Tibial artery (tissue), 4 donors: ENCODE measurements around the gene KCNMA1.

Source experiments
- DNase-seq, 2 donors: peaks; one replicate each; pipeline ENCODE4 v3.0.0-alpha.2; 2019
- H3K27ac ChIP-seq, 2 donors: fragments of 200-600 bp; sonication (generic) in 1 of 2; 1 replicate in 1 of 2; 2 replicates in 1 of 2; pipeline ENCODE4 v1.5.1; 2018 to 2019; ENCODE audit warnings: mild to moderate bottlenecking in 1 of 2
- H3K27me3 ChIP-seq, 2 donors: fragments of 200-600 bp; sonication (generic) in 1 of 2; one replicate each; pipeline versions ENCODE4 v1.5.1 to v1.6.0; 2016 to 2019
- H3K36me3 ChIP-seq, 3 donors: fragments of 200-600 bp; sonication (generic) in 2 of 3; one replicate each; pipeline ENCODE4 v1.5.1; 2016 to 2019; ENCODE audit warnings: mild to moderate bottlenecking in 2 of 3
- H3K4me1 ChIP-seq, 4 donors: fragments of 200-600 bp; sonication (generic) in 2 of 4; 1 replicate in 3 of 4; 2 replicates in 1 of 4; pipeline ENCODE4 v1.5.1; 2016 to 2019
- H3K4me3 ChIP-seq, 2 donors: fragments of 200-600 bp; sonication (generic) in 1 of 2; 1 replicate in 1 of 2; 2 replicates in 1 of 2; pipeline ENCODE4 v1.5.1; 2018 to 2019; ENCODE audit warnings: mild to moderate bottlenecking in 2 of 2
- H3K9me3 ChIP-seq, 3 donors: fragments of 200-600 bp; sonication (generic) in 1 of 3; one replicate each; pipeline ENCODE4 v1.5.1; 2016 to 2019
- CTCF ChIP-seq, 2 experiments: fragments of 200-600 bp in 1 of 2; fragments of 450-650 bp in 1 of 2; IDR thresholded peaks; one replicate each; pipeline ENCODE4 v1.5.1; 2017 to 2019; ENCODE audit warnings: antibody characterized with exemption in 2 of 2, mild to moderate bottlenecking in 1 of 2, moderate library complexity in 1 of 2
- intact Hi-C: fragments of 100-400 bp; cut with DNase I; formaldehyde crosslinking; loops from one replicate; pipeline ENCODE4 v1.15.0; 2023; ENCODE audit warnings: low total_unique reads

KCNMA1 gene

DNA sequence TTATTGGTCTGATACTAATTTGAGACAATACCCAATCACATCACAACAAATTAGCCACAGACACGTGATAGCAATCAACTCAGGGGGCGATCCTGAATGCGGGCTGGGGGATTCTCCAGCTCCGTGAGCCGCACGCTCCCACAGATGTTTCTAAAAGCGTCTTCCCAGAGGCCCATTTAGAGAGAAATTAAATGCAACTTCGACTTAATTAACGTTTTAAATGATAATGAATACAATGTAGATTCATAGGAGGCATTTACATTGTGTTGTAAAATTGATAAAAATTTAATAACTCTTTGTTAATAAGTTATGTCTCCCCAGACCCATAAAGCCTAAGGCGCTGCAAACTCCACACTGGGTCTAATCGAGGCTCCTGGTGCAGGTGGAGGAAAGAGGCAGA, 642.6 kb downstream of the KCNMA1 start:
- Histone ChIP-seq H3K9me3 (no peaks in the 10 kb centered on the region), H3K4me1 (peaks cover 0 to 25% (median 13%) of the 10 kb centered on the region in 4 donors), H3K4me3 (no peak overlapping the region), H3K27me3 (no peaks in the 10 kb centered on the region), H3K36me3 (no peaks in the 10 kb centered on the region), H3K27ac (no peak overlapping the region)
- no peak for TF ChIP-seq CTCF (IDR thresholded peaks at IDR 0.05)
- intact Hi-C loops, result no loop called here
- no peak for DNase-seq

- H3K4me3 ChIP-seq, result no peak overlapping the region
- H3K9me3 ChIP-seq, result no peaks in the 10 kb centered on the region
- no peak for TF ChIP-seq CTCF (IDR thresholded peaks at IDR 0.05)
- H3K27ac ChIP-seq, result no peak overlapping the region
- H3K27me3 ChIP-seq, result no peaks in the 10 kb centered on the region
- peaks cover 0 to 25% (median 13%) of the 10 kb centered on the region in 4 donors for H3K4me1 ChIP-seq
- H3K36me3 ChIP-seq, result no peaks in the 10 kb centered on the region
- intact Hi-C loops, result loop anchor here (5.0 kb wide), 1 partner anchor 441 kb away; no protein-coding TSS in a partner anchor
- no peak for DNase-seq
These were observed 644.4 kb downstream of the KCNMA1 start for GRCh38 chr10:76993213-76993612.

- no peak for TF ChIP-seq CTCF (IDR thresholded peaks at IDR 0.05)
- H3K36me3 ChIP-seq, result no peaks in the 10 kb centered on the region
- H3K9me3 ChIP-seq, result no peaks in the 10 kb centered on the region
- no peak overlapping the region for H3K27ac ChIP-seq
- peaks cover 0 to 25% (median 13%) of the 10 kb centered on the region in 4 donors for H3K4me1 ChIP-seq
- no peaks in the 10 kb centered on the region for H3K27me3 ChIP-seq
- intact Hi-C loops, result loop anchor here (5.0 kb wide), 1 partner anchor 440 kb away; no protein-coding TSS in a partner anchor
- no peak for DNase-seq
- no peak overlapping the region for H3K4me3 ChIP-seq
These were observed 645.1 kb downstream of the KCNMA1 start for GRCh38 chr10:76992467-76992866.

- TF ChIP-seq CTCF (IDR thresholded peaks at IDR 0.05), result no peak
- H3K36me3 ChIP-seq, result no peaks in the 10 kb centered on the region
- no peaks in the 10 kb centered on the region for H3K9me3 ChIP-seq
- no peak overlapping the region for H3K27ac ChIP-seq
- no peaks in the 10 kb centered on the region for H3K27me3 ChIP-seq
- DNase-seq, result no peak
- H3K4me3 ChIP-seq, result no peak overlapping the region
- intact Hi-C loops, result loop anchor here (5.0 kb wide), 1 partner anchor 439 kb away; no protein-coding TSS in a partner anchor
- peaks cover 0 to 25% (median 13%) of the 10 kb centered on the region in 4 donors for H3K4me1 ChIP-seq
These were observed 646.0 kb downstream of the KCNMA1 start for GRCh38 chr10:76991621-76992020.

DNA sequence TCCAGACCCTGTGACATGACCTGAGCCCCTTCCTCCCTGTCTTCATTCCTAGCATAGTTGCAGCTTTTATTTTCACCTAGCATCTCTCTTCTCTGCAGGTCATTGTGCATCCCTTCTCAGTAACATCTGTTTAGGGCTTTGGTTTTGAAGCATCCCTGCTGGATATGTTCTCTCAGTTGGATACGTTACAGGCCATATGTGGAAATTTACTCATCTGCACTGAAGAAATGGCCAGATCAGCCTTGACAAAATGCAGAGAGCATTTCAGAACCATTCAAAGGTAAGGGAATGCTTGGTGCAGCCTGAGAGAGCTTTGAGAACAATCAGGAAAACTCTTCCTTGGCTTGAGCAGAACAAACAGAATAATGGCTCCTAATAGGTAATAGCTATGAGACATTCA, 647.0 kb downstream of the KCNMA1 start:
- Histone ChIP-seq H3K4me1 (peaks cover 0 to 25% (median 13%) of the 10 kb centered on the region in 4 donors), H3K9me3 (no peaks in the 10 kb centered on the region), H3K27ac (no peak overlapping the region), H3K36me3 (no peaks in the 10 kb centered on the region), H3K27me3 (no peaks in the 10 kb centered on the region), H3K4me3 (no peak overlapping the region)
- TF ChIP-seq CTCF (IDR thresholded peaks at IDR 0.05), result no peak
- intact Hi-C loops, result loop anchor here (5.0 kb wide), 1 partner anchor 438 kb away; no protein-coding TSS in a partner anchor
- no peak for DNase-seq
